ENCODE results near the gene SRSF5. TPM values are rescaled to one million over a fixed set of nuclear protein-coding genes. Genes with fewer than 3 reads are reported as not detected.

The SRSF5 gene
- total RNA-seq, 1 donor from 2014 or later, result 130 TPM

GRCh38 chr14:69755296-69755695 lies 11.6 kb upstream of the SRSF5 start:
- Histone ChIP-seq H3K27me3 (ENCODE audit: control insufficient read depth, insufficient read depth, low read length) (no peaks in the 10 kb centered on the region), H3K4me3 (ENCODE audit: low read depth, low read length) (no peak overlapping the region), H3K36me3 (ENCODE audit: control insufficient read depth, insufficient read depth, low read length) (no peaks in the 10 kb centered on the region)
- DNase-seq (ENCODE audit: low read depth), result no peak
- TF ChIP-seq CTCF (IDR thresholded peaks at IDR 0.05; ENCODE audit: insufficient read depth, low read length, poor library complexity, severe bottlenecking), result no peak

- TF ChIP-seq CTCF (IDR thresholded peaks at IDR 0.05; ENCODE audit: insufficient read depth, low read length, poor library complexity, severe bottlenecking), result no peak
- no peak for DNase-seq (ENCODE audit: low read depth)
- H3K27me3 ChIP-seq (ENCODE audit: control insufficient read depth, insufficient read depth, low read length), result no peaks in the 10 kb centered on the region
- no peak overlapping the region for H3K4me3 ChIP-seq (ENCODE audit: low read depth, low read length)
- no peaks in the 10 kb centered on the region for H3K36me3 ChIP-seq (ENCODE audit: control insufficient read depth, insufficient read depth, low read length)
Observed at GRCh38 chr14:69755784-69756183, 11.2 kb upstream of the SRSF5 start.

DNA sequence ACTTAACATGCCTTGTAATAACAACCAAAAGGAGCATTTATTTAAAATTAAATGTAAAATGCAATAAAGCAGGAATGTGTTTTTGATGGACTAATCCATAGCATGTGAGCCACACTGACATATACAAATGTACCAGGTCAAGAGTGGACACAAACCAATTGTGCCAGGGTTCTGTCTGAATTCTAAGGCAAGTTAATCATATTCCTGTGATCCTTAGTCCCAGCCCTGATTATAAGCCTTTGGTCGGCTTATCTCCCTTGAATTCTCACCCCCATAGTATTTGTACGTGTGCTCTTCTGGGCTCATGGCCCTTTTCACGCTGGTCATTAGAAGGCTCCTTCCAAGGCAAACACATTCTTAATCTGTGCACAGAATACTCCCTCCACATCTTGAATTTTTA lies 10.6 kb upstream of the SRSF5 start:
- Histone ChIP-seq H3K36me3 (ENCODE audit: control insufficient read depth, insufficient read depth, low read length) (no peaks in the 10 kb centered on the region), H3K27me3 (ENCODE audit: control insufficient read depth, insufficient read depth, low read length) (no peaks in the 10 kb centered on the region), H3K4me3 (ENCODE audit: low read depth, low read length) (no peak overlapping the region)
- no peak for DNase-seq (ENCODE audit: low read depth)
- no peak for TF ChIP-seq CTCF (IDR thresholded peaks at IDR 0.05; ENCODE audit: insufficient read depth, low read length, poor library complexity, severe bottlenecking)

GRCh38 chr14:69760810-69761209 lies 6.1 kb upstream of the SRSF5 start:
- H3K4me3 ChIP-seq (ENCODE audit: low read depth, low read length), result no peak overlapping the region
- no peak for TF ChIP-seq CTCF (IDR thresholded peaks at IDR 0.05; ENCODE audit: insufficient read depth, low read length, poor library complexity, severe bottlenecking)
- DNase-seq (ENCODE audit: low read depth), result no peak
- H3K27me3 ChIP-seq (ENCODE audit: control insufficient read depth, insufficient read depth, low read length), result no peaks in the 10 kb centered on the region
- H3K36me3 ChIP-seq (ENCODE audit: control insufficient read depth, insufficient read depth, low read length), result no peaks in the 10 kb centered on the region

- H3K4me3 ChIP-seq (ENCODE audit: low read depth, low read length), result no peak overlapping the region
- peaks cover 1% of the 10 kb centered on the region for H3K36me3 ChIP-seq (ENCODE audit: control insufficient read depth, insufficient read depth, low read length)
- no peaks in the 10 kb centered on the region for H3K27me3 ChIP-seq (ENCODE audit: control insufficient read depth, insufficient read depth, low read length)
- no peak for DNase-seq (ENCODE audit: low read depth)
- TF ChIP-seq CTCF (IDR thresholded peaks at IDR 0.05; ENCODE audit: insufficient read depth, low read length, poor library complexity, severe bottlenecking), result no peak
Observed at GRCh38 chr14:69763761-69764510, 3.0 kb upstream of the SRSF5 start.

All from kidney epithelial cell (primary cell).